Activated CD4-positive, alpha-beta T cell treated with anti-CD3 and anti-CD28 coated beads for 24 hours (primary cell): ENCODE results near the gene ADRA2A.

Experiments used
- DNase-seq, 2 donors: peaks; one replicate each; pipeline ENCODE4 v3.0.0-alpha.2; 2020; ENCODE audit warnings: low read depth in 2 of 2

ADRA2A gene

DNA sequence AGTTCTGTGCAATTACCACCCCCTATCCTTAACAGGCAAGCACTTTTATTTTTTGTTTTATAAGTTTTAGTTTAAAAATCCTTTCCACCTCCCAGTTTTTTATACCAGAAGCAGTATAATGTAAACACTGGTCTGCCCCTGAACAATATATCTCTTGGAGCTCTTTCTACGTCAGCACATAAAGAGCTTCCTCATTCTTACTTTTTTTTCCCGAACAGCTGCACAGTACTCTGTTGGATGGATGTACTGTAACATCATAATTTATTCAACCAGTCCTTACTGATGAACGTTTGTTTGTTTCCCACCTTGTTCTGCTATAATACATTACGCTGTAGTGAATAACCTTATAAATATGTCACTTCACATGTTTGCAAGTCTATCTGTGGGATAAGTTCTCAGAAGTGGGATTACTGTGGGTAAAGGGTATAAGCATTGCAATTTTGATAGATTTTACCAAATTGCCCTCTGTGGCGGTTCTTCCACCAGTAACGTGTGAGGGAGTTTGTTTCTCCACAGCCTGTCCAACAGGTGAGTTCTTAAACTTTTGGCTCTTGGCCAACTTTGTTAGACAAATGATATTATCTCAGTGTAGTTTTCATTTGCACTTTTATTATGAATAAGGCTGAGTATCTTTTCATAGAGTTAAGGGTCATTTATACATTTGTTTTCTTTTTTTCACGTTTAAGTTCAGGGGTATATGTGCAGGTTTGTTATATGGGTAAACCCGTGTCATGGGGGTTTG is 32.8 kb downstream of the ADRA2A start:
- no peak for DNase-seq

DNA sequence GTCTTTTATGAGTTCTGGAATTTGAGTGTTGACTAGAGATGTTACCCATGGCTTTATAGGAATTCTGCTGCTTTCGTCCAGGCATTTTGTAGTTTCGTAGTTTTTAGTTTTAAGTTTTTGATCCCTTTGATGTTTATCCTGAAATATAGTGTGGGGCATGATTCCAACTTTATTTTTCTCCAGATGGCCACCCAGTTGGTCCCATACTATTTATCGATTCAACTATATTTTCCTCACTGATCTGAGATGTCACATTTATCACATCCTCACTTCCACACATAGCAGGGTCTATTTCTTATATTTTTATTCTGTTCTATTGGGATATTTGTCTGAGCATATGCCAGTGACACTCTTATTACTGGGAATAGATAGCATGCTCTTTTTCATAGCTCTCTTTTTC is 33.9 kb downstream of the ADRA2A start:
- DNase-seq = no peak

DNA sequence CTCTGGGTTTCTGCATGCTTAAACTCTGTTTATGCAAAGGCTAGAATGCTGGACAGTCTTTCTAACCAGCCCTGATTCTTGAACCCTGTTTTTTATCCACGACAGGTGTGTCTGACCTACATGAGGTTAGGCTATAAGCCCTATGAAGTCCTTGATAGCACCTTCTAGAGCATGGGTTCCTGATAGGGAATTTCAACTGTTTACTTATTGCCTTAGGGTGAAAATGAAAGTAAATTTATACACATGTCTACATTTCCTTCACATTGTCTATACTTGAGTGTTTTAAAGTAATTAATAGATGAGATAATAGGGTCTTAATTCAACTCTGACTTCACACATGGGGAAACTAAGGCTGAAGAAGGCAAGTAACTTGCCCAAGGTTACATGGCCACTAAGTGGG is 35.5 kb downstream of the ADRA2A start:
- no peak for DNase-seq

DNA sequence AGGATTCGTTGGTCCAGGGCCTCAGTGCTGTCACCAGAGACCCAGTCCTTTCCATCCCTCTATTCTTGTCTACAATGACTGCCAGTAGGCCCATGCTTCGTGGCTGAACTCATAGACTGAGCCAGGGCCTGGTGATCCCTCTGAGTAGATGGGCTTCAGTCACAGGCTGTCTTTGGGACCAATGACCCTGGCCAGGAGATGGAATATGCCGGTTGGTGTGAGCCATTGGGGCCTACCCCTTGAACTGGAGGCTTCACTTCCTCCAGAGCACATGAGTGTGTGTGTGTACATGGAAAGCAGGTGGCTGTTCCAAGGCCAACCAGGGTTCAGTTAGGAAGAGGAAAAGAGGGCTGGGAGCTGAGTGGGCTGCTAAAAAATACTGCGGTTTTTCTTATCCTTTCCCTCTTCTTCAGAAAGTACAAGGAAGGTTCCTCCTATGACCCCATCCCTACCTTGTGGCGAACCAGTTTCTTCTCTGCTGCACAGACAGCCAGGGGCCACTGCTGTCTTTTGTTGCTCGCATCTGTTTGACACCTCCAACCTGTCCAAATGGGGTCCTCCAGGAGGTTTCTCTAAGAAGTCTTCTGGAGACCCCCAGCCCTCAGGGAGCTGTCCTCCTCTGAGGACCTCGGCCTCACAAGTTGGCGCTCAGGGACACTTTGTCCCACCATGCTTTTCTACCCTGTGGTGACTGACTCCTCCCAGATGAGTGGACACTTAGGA is 36.6 kb downstream of the ADRA2A start:
- DNase-seq = no peak

DNA sequence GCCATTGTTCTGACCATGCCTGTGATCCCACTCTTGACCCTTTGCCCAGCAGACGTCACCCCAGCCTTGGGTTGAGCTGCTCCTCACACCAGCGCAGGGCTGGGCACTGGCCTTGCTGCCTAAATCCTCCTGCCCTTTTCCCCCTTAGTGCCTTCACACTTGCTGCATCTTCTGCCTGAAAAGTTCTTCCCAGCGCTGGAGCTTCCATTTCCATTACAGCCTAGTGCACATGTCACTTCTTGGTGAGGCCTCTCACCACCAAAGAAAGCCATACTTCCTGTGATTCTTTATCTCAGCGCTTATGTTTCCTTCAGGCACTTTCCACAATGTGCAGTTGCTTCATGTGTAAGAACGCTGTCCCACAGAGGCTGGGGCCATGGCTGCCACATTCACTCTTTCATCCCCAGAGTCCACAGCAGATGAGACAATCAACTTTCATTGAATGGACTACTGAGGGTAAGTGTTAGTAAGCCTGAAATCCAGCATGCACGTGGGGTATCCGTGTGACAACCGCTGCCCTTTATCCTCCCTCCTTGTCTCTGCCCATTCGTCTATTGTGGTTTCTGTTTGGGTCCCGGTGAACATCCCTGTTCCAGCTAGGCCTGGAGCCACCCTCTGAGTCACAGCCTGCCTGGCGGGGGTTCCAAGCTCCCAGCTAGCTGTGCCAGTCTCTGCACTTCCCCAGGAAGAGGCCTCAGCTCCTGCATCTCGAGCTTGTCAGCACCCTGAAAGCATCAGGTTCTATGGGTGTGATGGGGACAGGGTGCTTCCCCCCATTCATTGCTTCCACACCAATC is 37.3 kb downstream of the ADRA2A start:
- DNase-seq = no peak

DNA sequence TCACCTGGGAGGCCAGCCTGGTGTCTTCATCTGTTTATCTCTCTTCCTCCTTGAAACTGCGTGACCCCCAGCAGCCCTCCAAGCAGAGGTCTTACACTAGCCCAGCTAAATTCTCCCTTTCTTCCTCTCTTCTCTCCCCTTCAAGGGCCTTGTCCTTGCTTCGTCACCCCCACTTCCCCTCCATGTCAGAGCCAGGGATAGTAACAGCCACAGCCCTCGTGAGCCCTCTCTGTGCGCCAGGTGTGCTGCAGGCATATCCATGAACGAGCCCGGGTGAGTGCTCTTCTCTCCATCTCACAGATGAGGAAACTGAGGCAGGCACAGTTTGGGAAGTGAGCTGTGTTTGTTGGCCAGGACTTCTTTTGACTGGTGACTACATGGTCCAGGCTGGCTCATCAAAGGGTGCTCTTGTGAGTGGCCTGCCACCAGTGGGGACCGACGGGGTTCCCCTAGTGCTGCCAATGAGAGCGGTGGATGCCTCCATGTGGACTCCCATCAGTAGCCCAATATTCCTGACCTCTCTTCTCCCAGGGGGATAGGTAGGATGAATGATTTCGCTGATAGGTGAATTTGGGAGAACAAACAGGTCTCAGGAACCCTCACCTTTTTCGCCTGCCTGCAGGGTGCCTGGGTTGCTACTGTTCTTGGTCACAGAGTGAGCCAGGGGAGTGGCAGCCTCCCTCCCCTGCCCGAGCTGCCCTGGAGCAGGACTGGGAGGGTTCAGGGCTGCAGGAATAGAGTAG is 38.1 kb downstream of the ADRA2A start:
- no peak for DNase-seq

DNA sequence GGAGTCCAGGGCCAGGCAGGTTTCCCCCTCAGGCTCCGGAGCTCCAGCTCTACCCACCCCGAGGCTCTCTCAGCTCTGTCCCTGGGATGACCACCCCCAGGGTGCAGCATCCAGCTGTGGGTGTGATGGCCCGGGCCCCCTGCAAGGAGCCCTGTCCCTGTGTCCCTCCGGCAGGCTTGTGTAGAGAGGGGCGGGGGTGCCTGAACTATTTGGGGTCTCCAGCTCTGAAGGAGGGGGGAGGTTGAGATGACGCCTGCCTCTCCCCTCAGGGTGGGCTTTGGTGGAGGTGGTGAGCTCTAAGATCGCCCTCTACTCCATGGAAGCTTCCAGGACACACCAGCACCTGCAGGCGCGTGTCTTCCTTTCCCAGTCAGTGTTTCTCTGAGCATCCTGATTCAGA is 39.4 kb downstream of the ADRA2A start:
- DNase-seq = no peak

DNA sequence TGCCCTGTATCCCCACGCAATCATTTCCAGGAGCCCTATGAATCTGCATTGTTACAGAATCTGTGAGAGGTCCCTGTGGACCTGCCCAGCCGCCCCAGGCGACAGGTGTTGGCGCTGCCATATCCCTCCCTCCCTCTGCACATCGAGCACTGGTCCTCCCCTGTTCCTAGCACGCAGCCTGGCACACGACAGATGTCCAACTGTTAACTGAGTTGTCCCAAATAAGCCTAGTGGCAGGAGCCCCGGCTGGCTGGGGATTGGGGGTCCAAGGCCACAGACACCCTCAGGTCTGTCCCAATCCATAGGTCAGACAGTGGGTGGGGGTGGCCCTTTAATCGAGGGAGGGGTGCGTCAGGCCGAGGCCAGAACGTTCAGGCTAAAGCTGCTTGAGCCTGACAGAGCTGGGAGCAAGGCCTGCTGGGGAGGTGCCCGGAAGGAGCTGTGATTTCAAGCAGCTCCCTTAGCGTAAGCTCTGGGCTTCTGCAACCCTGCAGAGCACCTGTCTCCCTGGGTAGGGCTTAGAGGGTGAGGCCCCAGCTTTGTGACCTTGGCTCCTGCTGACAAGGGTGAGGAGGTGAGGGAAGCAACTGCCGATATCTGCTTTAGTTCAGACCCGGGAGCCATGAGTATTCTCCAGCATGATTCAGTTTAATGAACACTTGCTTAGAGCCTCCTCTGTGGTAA is 40.1 kb downstream of the ADRA2A start:
- DNase-seq = no peak

DNA sequence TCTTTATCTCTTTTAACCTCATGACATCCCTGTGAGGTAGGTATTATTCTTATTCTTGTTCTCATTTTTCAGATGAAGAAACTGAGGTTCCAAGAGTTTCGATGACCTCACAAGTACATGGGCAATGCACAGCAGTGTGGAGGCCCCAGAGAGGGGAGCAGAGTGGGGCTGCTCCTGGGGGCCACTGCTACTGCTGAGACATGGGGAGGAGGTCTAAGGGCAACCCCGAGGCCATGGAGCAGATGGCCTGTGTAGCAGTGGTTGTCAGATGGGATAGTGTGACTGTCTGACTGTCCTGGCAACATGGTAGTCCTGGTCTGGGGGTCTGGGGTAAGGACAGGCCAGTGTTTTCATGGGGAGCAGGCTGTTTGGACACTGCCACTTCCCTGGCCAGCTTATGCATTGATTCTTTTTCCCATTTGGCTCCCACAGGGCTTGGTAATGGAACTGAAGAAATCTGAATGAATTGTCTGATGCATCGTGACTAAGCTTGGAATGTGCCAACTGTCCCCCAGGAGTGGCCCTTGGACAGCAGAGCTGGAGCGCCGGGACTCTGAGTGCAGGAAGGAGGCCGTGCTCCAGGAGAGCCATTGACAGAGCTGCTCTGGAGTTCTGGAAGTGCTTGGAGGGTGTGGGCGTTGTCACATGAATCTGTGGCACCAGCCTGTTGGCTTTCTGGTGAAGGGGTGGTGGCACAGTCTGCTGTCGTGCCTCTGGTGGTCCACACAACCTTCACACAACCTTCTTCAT is 40.9 kb downstream of the ADRA2A start:
- DNase-seq = no peak

DNA sequence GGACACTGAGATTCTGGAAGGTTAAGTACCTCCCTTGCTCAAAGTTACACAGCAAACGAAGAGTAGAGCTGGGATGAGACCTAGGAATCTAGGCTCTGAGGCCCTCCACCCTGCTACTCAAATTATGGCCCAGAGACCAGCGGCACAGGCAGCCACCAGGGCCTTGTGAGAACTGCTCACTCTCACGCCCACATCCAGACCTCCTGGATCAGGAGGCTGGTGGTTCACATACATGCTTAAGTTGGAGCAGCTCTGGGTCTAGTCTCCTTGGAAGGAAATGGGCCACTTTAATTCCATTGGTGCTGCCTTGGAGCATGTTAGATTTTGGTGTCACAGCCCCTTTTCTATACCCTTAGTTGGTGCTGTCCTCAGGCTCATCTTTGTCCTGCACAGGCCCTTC is 41.9 kb downstream of the ADRA2A start:
- DNase-seq = no peak

DNA sequence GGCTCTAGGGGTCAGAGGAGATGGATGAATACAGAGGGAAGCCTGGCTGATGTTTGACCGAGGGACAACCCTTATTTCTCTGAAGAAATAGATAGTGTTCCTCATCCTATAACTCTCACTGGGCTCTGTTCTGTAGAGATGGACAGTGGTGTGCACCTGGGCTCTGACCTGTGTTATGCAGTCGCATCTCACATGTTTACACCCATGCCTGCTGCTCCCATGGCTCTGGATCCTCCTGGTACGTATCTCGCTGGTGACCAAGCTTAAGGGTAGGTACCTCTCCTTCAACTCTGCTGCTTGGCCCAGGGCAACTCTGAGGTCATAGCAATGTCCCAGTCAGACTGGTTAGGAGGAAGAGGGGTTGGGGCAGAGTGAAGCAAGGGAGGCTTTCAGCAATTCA is 42.8 kb downstream of the ADRA2A start:
- DNase-seq = no peak

DNA sequence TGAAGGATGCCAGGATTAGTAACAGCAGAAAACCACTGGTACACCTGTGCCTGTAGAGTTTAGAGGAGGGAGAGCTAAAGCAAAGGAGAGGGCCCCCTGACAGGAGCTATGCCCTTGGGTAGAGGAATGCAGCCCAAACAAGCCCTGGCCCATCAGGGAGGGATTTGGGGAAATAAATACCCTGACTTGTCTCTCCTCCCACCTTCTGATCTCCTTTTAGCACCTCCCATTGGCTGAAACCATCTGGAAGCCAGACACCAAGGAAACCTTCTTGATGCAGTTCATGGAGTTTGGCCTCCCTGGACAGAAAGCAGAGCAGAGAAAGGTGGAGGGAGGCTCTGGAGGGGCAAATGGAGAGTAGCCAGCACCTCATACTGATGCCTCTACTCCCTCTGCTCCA is 45.3 kb downstream of the ADRA2A start:
- no peak for DNase-seq

DNA sequence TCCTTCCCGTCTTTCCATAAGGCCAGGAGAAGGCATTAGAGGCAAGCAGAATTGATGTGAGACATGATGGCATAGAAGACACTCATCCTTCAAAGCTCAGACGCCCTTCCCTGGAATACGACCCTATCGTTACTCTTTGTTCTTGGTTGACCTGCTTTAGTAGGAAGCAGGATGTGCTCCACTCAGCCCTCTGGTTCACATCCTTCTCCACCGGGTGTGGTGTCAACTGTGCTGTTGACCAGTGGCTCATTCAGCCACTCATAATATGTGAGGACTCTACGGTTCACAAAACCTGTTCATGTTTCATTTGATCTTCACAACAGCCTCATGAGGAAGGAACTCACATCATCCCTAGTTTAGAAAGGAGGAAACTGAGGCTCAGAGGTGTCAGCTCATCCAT is 47.1 kb downstream of the ADRA2A start:
- no peak for DNase-seq

DNA sequence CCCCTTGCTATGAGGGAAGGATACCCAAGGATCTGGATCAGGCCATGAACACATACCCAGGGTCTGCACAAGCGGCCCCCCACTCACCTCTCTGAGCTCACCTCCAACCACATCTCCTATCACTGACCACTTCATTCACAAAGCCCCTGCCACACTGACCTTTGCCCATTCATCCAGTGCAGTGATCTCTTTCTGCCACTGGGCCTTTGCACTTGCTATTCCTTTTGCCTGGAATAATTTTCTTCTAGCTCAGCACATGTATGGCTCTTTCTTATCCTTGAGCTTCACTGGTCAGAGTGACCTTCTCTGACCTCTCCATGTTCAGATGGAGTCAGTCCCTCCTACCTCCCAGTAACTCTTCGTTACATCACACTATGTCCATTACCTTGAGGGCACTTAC is 48.3 kb downstream of the ADRA2A start:
- DNase-seq = no peak

DNA sequence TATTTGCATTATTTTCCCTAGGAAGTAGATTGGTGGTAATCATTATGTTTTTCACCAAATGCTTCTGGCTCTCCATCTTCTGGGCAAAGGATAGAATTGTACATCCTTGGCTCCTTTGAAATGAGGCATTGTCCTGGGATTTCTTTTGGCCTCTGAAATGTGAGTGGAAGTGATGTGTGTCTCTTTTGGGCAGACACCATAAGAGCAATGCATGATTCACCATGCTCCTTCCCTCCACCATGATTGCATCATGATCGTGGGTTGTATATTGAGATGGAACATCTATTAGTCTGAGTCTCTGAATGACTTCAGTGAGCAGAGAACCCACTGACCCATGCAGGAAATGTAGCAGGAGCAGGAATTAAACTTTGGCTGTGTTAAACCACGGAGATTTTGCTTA is 49.2 kb downstream of the ADRA2A start:
- DNase-seq = no peak

DNA sequence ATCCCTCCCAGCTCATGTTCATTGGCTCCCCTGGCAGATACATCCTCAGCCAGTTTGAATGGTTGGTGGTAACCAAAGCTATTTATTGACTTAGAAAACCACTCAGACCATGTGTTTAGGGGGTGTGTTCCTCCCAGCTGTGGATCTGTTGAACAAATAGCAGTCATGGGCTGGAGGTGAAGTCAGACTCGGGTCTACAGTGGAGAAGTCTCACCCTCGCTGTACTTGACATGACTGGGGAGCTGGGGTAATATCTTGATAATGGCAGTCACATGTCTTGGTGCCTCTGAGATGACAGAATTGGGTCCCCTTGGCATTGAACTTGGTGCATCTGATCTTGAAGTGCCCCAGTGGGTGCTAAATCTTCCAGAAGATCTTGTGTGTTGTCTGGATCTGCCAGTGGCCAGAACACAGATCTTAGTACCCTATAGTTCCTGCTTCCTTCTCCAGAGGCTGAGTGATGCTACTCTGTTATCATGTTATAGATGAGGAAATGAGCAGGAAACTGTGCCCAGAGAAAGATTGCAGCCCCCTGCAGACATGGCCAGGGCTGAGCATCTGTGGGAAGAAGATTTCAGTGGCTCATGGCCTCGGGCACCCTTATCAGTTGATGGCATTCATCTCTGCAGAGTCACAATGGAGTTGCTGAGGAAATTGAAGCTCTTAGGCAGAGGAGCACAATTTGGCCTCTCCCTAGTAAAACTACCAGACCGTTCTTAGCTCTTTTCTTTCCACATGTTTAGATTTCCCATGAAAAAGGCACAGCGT is 50.4 kb downstream of the ADRA2A start:
- no peak for DNase-seq

DNA sequence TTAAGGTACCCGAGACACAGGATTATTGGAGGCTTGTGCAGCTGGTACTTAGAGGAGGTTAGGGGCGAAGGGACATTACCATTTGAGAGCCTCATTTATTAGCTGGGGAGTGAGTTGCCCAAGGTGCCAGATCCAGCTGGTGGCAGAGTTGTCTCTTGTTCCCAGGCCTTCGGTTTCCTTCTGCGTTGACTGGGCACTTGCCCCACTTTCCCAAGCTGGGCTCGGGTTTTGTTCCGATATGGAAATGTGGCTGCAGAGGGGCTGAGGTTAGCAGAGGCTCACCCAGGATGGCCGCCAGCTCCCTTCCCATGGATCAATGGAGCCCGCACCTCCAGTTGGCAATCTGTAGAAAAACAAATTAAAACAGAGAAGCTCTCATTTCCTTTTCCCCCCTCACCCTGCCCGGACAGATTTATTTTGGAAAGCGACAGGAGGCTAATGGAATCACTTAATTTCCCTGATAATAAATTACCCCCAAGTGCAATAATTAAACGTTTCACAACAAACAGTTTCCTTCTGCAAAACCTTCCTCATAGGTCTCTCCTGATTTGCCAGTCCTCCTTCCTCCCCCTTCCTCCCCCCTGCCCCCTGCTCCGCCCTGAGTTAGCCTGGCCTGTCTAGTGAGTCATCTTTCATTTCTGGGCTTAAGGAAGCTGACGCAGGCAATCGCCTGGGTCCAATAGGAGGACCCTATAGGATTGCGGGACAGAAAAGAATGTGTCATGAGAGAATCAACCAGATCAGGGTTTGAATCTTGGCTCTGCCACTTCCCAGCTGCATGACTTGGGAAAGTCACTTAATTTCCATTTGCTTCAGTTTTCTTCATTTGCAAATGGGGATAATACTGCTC is 51.7 kb downstream of the ADRA2A start:
- DNase-seq = no peak

DNA sequence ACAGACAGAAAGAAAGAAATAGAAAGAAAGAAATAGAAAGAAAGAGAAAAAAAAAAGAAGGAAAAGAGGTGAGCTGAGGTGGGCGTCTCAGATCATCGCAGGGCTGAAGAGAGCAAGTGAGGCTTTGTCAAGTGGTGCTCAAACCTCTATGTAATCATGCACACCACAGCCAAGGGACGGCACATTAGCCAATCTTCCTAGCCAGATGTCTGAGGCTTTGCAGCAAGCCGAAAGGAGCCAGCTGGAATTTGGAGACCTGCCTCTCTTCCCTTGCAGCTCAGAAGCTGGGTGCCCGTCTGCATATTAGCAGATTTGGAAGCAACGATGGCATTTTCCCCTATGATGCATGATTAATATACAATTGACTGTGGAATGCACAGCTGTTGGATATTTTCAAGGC is 52.5 kb downstream of the ADRA2A start:
- DNase-seq = no peak

DNA sequence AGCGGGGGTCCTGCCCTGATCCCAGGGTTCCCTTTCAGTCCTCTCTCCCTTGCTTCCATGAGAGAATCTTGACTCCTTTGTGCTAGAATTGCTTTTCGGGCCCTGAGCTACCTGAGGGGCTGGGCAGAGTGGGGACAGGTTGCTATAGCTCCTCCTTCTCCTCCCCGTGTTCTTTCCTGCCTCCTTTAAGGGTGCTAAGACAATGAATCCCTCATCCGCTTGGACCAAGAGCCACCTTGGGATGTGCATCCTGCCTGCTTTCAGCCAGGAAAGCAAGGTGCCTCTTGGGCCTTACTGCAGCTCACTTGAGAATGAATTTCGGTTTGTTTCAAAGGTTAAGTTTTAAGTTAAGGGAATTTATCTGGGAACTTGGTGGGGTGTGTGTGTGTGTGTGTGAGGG is 53.6 kb downstream of the ADRA2A start:
- no peak for DNase-seq
